GM23338 (cell line): ENCODE results near the gene SLC37A4. TPM values are rescaled to one million over a fixed set of nuclear protein-coding genes. Genes with fewer than 3 reads are reported as not detected.

ENCODE experiments used
- ATAC-seq: fragments of 200-7000 bp; cut with Tn5 transposase; 3 replicates; pipeline ENCODE4 v1.9.1; 2020
- DNase-seq: peaks from one replicate; pipeline ENCODE4 v3.0.0-alpha.2; 2015; ENCODE audit warnings: low spot score
- H2AFZ ChIP-seq: fragments of 200-600 bp; sonication (generic); 2 replicates; pipeline ENCODE4 v1.8.0; 2016; ENCODE audit warnings: antibody characterized with exemption, mild to moderate bottlenecking, moderate library complexity
- H3F3A ChIP-seq: fragments of 200-600 bp; sonication (generic); replicated peaks from 2 replicates; pipeline ENCODE4 v1.8.0; 2017; ENCODE audit warnings: antibody characterized with exemption, mixed run types, low read depth
- H3K27ac ChIP-seq: fragments of 200-600 bp; sonication (generic); 2 replicates; pipeline ENCODE4 v1.6.1; 2016; ENCODE audit warnings: low read depth
- H3K27me3 ChIP-seq: fragments of 200-600 bp; sonication (generic); 2 replicates; pipeline ENCODE4 v1.8.0; 2016; ENCODE audit warnings: mild to moderate bottlenecking, mixed run types, moderate library complexity; ENCODE audit not compliant: insufficient read depth
- H3K36me3 ChIP-seq: fragments of 200-600 bp; sonication (generic); 2 replicates; pipeline ENCODE4 v1.8.0; 2016; ENCODE audit warnings: mild to moderate bottlenecking; ENCODE audit not compliant: insufficient read depth
- H3K4me1 ChIP-seq: fragments of 200-600 bp; sonication (generic); 2 replicates; pipeline ENCODE4 v1.8.0; 2016; ENCODE audit warnings: mild to moderate bottlenecking, moderate library complexity; ENCODE audit not compliant: insufficient read depth
- H3K4me2 ChIP-seq: fragments of 200-600 bp; sonication (generic); 2 replicates; pipeline ENCODE4 v1.7.1; 2017; ENCODE audit warnings: mixed run types
- H3K4me3 ChIP-seq: fragments of 200-600 bp; sonication (generic); 2 replicates; pipeline ENCODE4 v1.6.1; 2016; ENCODE audit warnings: mixed run types
- H3K79me2 ChIP-seq: fragments of 200-600 bp; sonication (generic); replicated peaks from 2 replicates; pipeline ENCODE4 v1.8.0; 2017; ENCODE audit warnings: mild to moderate bottlenecking; ENCODE audit not compliant: insufficient read depth
- H3K9me2 ChIP-seq: fragments of 200-600 bp; sonication (generic); 2 replicates; pipeline ENCODE4 v1.8.0; 2017; ENCODE audit not compliant: insufficient read depth
- H4K20me1 ChIP-seq: fragments of 200-600 bp; sonication (generic); replicated peaks from 2 replicates; pipeline ENCODE4 v1.8.0; 2017; ENCODE audit warnings: mild to moderate bottlenecking; ENCODE audit not compliant: insufficient read depth
- H3K27ac Mint-ChIP-seq: 2 replicates; pipeline ENCODE4 v1.8.0; 2020; ENCODE audit warnings: inconsistent platforms, mild to moderate bottlenecking, moderate library complexity, mixed read lengths
- H3K27me3 Mint-ChIP-seq: 3 replicates; pipeline ENCODE4 v1.8.0; 2022; ENCODE audit warnings: low read depth, mild to moderate bottlenecking, moderate library complexity, mixed read lengths, inconsistent platforms; ENCODE audit not compliant: insufficient read depth, poor library complexity
- H3K36me3 Mint-ChIP-seq: 3 replicates; pipeline ENCODE4 v1.8.0; 2021; ENCODE audit warnings: low read depth, mild to moderate bottlenecking, inconsistent platforms, moderate library complexity, mixed read lengths
- H3K4me1 Mint-ChIP-seq: 3 replicates; pipeline ENCODE4 v1.8.0; 2020; ENCODE audit warnings: mild to moderate bottlenecking, inconsistent platforms, mixed read lengths
- H3K4me3 Mint-ChIP-seq: 3 replicates; pipeline ENCODE4 v1.8.0; 2021; ENCODE audit warnings: moderate library complexity, mild to moderate bottlenecking, inconsistent platforms, mixed read lengths
- H3K9me3 Mint-ChIP-seq: 3 replicates; pipeline ENCODE4 v1.8.0; 2020; ENCODE audit warnings: moderate library complexity, mild to moderate bottlenecking, inconsistent platforms, mixed read lengths
- CREB1 ChIP-seq: fragments of 250-450 bp; sonication (Bioruptor Pico); IDR thresholded peaks from 2 replicates; pipeline ENCODE4 v1.5.0; 2020; ENCODE audit warnings: low read depth, mild to moderate bottlenecking, moderate library complexity
- CTCF ChIP-seq, 2 experiments: fragments of 200-600 bp in 1 of 2; sonication (generic) in 1 of 2; conservative IDR thresholded peaks; 2 replicates each; pipeline versions ENCODE4 v1.5.1 to v1.6.1; 2016 to 2017; ENCODE audit warnings: antibody characterized with exemption in 2 of 2, low read depth in 2 of 2, mild to moderate bottlenecking in 2 of 2, moderate library complexity in 1 of 2
- EZH2phosphoT487 ChIP-seq: fragments of 200-600 bp; sonication (generic); IDR thresholded peaks from one replicate; pipeline ENCODE4 v1.8.1; 2018; ENCODE audit warnings: antibody characterized with exemption; ENCODE audit not compliant: unreplicated experiment
- JUNB ChIP-seq: IDR thresholded peaks from one replicate; pipeline ENCODE4 v1.6.1; 2016; ENCODE audit warnings: antibody characterized with exemption; ENCODE audit not compliant: unreplicated experiment
- NANOG ChIP-seq: IDR thresholded peaks from 2 replicates; pipeline ENCODE4 v1.6.1; 2016; ENCODE audit warnings: antibody characterized with exemption, borderline replicate concordance
- POLR2AphosphoS5 ChIP-seq: IDR thresholded peaks from 2 replicates; pipeline ENCODE4 v1.6.1; 2016; ENCODE audit warnings: antibody characterized with exemption, low read depth
- STAT1 ChIP-seq: IDR thresholded peaks from one replicate; pipeline ENCODE4 v1.6.1; 2016; ENCODE audit warnings: antibody characterized with exemption; ENCODE audit not compliant: unreplicated experiment
- ZNF114 ChIP-seq: fragments of 250-450 bp; sonication (Bioruptor Pico); IDR thresholded peaks from 2 replicates; pipeline ENCODE4 v1.5.0; 2020; ENCODE audit warnings: mild to moderate bottlenecking, moderate library complexity
- ZNF331 ChIP-seq: fragments of 250-450 bp; sonication (Bioruptor Pico); IDR thresholded peaks from 2 replicates; pipeline ENCODE4 v1.5.0; 2020; ENCODE audit warnings: low read depth, mild to moderate bottlenecking, moderate library complexity
- ZNF462 ChIP-seq: fragments of 250-450 bp; sonication (Bioruptor Pico); IDR thresholded peaks from 2 replicates; pipeline ENCODE4 v1.5.0; 2020; ENCODE audit warnings: mild to moderate bottlenecking, moderate library complexity
- polyA plus RNA-seq: library from polyadenylated mRNA; unstranded; fragments of >200 nt; fragmentation: Nextera tagmentation; extraction: Ambion mirVana; gene quantifications from 2 replicates; pipeline ENCODE4 v1.2.1, GENCODE V29; 2016
- total RNA-seq: library from RNA; depleted of rRNA; stranded (reverse); fragments of >200 nt; shearing (Covaris generic); gene quantifications from 2 replicates; pipeline ENCODE4 v1.2.3, GENCODE V29; 2014
- TF ChIP-seq, protein P1 (sequence below): IDR thresholded peaks from one replicate; pipeline ENCODE4 v1.6.1; 2018; ENCODE audit warnings: antibody characterized with exemption; ENCODE audit not compliant: unreplicated experiment
- TF ChIP-seq, protein P2 (sequence below): IDR thresholded peaks from 2 replicates; pipeline ENCODE4 v1.6.1; 2016; ENCODE audit warnings: antibody characterized with exemption

Gene SLC37A4
- total and polyA plus RNA-seq, 2 experiments from 2014 or later: 23.4 to 56.4 TPM

- no peak overlapping the region for H3K4me3 ChIP-seq
- H3K27ac ChIP-seq: peak overlapping the region; percentile 66; the same call in 1 of the 2 replicates
- Mint-ChIP-seq H3K27me3 (peaks cover 3% of the 10 kb centered on the region), H3K4me1 (peaks cover 27% of the 10 kb centered on the region), H3K4me3 (no peak overlapping the region), H3K27ac (peak overlapping the region; percentile 6; the same call in 1 of the 2 replicates), H3K9me3 (no peaks in the 10 kb centered on the region), H3K36me3 (peaks cover 26% of the 10 kb centered on the region)
- H3K27me3 ChIP-seq: no peaks in the 10 kb centered on the region
- no peaks in the 10 kb centered on the region for H3K79me2 ChIP-seq
- peaks cover 32% of the 10 kb centered on the region for H3K4me1 ChIP-seq
- no peaks in the 10 kb centered on the region for H3K36me3 ChIP-seq
- H3K9me2 ChIP-seq: no peaks in the 10 kb centered on the region
- H4K20me1 ChIP-seq: no peaks in the 10 kb centered on the region
- H2AFZ ChIP-seq: no peak overlapping the region
- no peak for TF ChIP-seq JUNB
- no peak for TF ChIP-seq NANOG
- no peak for TF ChIP-seq STAT1
- no peak for TF ChIP-seq ZNF331
- TF ChIP-seq, protein P1, sequence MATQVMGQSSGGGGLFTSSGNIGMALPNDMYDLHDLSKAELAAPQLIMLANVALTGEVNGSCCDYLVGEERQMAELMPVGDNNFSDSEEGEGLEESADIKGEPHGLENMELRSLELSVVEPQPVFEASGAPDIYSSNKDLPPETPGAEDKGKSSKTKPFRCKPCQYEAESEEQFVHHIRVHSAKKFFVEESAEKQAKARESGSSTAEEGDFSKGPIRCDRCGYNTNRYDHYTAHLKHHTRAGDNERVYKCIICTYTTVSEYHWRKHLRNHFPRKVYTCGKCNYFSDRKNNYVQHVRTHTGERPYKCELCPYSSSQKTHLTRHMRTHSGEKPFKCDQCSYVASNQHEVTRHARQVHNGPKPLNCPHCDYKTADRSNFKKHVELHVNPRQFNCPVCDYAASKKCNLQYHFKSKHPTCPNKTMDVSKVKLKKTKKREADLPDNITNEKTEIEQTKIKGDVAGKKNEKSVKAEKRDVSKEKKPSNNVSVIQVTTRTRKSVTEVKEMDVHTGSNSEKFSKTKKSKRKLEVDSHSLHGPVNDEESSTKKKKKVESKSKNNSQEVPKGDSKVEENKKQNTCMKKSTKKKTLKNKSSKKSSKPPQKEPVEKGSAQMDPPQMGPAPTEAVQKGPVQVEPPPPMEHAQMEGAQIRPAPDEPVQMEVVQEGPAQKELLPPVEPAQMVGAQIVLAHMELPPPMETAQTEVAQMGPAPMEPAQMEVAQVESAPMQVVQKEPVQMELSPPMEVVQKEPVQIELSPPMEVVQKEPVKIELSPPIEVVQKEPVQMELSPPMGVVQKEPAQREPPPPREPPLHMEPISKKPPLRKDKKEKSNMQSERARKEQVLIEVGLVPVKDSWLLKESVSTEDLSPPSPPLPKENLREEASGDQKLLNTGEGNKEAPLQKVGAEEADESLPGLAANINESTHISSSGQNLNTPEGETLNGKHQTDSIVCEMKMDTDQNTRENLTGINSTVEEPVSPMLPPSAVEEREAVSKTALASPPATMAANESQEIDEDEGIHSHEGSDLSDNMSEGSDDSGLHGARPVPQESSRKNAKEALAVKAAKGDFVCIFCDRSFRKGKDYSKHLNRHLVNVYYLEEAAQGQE: no peak
- TF ChIP-seq CTCF (conservative IDR thresholded peaks at IDR 0.05; ENCODE audit: low read depth in 2 of 2): no peak
- no peak for TF ChIP-seq ZNF114 (CRISPR knock-in tag)
- TF ChIP-seq POLR2AphosphoS5: no peak
- TF ChIP-seq, protein P2, sequence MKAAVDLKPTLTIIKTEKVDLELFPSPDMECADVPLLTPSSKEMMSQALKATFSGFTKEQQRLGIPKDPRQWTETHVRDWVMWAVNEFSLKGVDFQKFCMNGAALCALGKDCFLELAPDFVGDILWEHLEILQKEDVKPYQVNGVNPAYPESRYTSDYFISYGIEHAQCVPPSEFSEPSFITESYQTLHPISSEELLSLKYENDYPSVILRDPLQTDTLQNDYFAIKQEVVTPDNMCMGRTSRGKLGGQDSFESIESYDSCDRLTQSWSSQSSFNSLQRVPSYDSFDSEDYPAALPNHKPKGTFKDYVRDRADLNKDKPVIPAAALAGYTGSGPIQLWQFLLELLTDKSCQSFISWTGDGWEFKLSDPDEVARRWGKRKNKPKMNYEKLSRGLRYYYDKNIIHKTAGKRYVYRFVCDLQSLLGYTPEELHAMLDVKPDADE: no peak
- TF ChIP-seq CREB1 (CRISPR knock-in tag): no peak
- no peak for TF ChIP-seq EZH2phosphoT487
- no peak for TF ChIP-seq ZNF462 (CRISPR knock-in tag)
- peaks cover 11% of the 10 kb centered on the region for H3F3A ChIP-seq
- ATAC-seq (no peak), DNase-seq (no peak)
- H3K4me2 ChIP-seq: no peak overlapping the region
Measured at GRCh38 chr11:119041821-119042514, 11.3 kb upstream of the SLC37A4 start.
